ENCODE results near the gene PEX26. TPM values are rescaled to one million over a fixed set of nuclear protein-coding genes. Genes with fewer than 3 reads are reported as not detected.
"Not testable (repeated sequence)": the region's sequence is repeated elsewhere in the genome, so short reads cannot be mapped to it uniquely, and the experiment has no call there.

The PEX26 gene
- 10 to 100 TPM; 23.9 to 31.7 (median 30.6) TPM for polyA plus RNA-seq (ENCODE audit: insufficient read length in 3 of 3)

DNA sequence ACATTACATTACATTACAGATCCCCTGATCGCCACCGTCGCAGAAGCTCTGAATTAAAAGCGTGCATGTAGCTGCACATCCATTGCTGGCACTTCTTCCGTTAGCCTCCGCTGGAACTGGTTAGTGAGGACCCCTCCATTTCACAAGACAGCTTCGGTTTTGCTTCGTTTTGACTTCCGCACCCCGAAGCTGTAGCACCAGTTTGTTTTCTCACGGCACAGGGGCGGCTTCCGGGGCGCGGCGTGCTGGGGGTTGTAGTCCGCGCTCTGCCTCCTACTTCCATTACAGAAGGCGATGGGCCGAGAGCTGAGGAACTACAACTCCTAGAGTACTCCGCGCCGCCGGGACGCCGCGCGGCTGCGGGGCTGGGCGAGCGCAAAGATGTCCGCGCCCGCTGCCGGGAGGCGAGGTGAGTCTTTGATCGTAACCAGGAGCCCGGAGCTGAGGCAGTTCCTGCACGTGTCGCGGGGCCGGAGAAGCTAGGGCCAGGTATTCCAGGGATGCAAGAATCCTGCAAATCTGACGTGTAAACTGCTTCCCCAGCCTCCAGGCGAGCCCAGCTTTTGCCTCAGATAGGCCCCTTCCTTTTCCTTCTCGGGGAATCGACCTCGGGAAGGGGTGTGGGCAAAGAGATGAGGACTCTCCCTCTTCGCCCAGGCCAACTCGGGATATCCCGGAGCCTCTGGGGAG lies at the start of gene PEX26:
PEX26 (plus strand) TSS at position 352 of the 690 bp plus-strand sequence. CDS start 387 bp downstream, outside the sequence.
- DNase-seq (ENCODE audit: low read depth in 3 of 3, low spot score in 2 of 3): peak; percentile 73 to 88 (median 85)

DNA sequence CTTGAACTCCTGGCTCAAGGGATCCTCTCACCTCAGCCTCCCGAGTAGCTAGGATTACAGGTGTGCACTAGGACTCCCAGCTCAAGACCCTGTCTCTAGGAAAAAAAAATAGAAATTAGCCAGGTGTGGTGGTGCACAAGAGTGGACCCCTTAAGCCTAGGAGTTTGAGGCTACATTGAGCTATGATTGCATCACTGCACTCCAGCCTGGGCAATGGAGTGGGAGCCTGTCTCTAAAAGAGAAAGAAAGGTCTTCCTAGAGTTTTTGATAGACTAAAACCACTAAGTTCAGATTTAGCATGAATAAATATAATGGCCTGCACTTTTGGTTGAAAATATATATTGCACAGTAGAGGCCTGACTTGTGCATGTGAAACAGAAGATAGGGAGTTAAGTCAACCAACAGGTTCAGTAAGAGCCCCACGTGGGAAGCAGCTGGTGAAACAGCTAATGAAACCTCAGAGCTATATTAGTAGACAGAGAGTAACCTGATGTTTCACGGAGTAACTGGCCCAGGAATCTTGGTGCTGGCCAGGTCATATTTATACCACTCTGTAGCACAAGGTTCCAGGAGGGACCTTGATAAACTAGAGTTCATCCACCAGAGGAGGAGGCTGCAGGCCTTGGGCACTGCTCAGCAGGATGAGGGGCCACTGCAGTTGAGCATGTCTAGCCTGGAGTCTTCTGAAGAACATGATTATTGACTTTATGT lies 48.8 kb upstream of the PEX26 start:
- DNase-seq (ENCODE audit: low read depth in 3 of 3, low spot score in 2 of 3): no peak

- no peak for DNase-seq (ENCODE audit: low read depth in 3 of 3, low spot score in 2 of 3)
Measured at GRCh38 chr22:18029686-18030267, 48.0 kb upstream of the PEX26 start.

DNA sequence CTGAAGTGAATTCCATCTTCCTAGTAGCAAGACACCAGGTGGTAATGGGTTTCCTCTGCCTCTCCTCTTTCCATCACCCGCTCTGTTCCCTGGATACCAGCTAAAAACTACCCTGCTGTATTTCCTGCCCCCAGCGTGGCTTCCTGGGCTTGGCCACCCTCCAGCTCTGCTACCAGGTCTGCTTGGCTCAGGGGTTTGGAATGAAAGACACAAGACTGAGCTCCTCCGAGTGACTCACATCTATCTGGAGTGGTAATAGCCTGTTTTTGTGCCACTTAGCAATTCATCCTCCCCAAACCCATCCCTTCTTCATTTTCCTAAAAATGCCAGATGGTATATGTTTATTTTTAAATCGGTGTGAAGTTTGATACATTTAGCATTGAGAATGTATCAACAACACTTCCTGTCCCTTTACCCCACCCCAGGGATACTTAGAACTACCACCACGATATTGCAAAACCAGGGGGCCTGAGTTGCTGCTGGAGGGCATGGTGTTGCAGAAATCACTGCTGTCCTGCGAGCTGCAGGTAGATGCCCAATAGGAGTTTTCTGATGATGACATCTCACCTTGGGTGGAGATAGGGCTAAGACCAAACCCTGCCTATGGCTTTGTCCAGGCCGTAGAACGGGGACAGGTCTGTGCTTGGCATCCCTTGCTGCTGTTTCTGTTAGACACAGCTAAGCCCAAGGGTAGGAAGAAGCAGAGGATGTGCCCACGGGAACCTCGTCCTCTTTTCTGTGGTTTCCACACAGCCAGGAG lies 45.9 kb upstream of the PEX26 start:
- no peak for DNase-seq (ENCODE audit: low read depth in 3 of 3, low spot score in 2 of 3)

- no peak for DNase-seq (ENCODE audit: low read depth in 3 of 3, low spot score in 2 of 3)
Measured at GRCh38 chr22:18032455-18033101, 45.2 kb upstream of the PEX26 start.

DNA sequence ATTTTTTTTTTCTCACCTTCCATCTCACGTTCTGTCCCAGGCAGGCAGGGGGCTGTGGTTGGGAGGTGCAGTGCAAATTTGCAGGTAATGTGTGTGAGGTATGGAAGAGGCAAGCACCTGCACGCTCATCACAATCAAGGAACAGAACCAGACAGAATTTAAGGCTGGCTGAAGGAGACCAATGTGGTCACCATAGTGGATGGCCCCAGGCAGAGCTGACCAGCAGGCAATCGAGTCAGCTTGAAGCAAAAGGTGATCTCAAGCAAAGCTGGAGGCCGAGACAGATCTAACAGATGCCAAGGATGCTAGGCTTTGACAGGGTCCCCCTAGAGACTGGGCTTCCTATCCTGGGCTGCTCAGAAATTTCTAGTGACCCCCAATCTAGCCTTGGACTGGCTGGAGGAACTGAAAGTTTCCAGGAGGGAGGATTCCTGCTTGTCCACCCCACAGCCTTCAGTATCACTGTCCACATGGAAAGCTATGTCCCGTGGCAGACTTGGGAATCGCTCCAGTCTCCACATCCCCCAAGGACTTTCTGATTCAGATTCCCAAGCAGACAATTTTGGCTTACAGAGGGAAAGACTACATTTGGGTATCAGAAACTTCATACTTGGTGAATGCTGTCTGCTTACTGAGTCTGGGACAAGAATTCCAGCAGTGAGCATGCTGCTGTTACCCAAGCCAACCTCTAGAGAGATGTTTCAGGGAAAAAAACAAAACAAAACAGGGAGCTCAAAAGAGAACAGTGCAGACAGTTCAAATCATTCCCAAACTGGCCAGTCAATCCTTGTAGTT lies 44.4 kb upstream of the PEX26 start:
- DNase-seq (ENCODE audit: low read depth in 3 of 3, low spot score in 2 of 3): no peak

DNA sequence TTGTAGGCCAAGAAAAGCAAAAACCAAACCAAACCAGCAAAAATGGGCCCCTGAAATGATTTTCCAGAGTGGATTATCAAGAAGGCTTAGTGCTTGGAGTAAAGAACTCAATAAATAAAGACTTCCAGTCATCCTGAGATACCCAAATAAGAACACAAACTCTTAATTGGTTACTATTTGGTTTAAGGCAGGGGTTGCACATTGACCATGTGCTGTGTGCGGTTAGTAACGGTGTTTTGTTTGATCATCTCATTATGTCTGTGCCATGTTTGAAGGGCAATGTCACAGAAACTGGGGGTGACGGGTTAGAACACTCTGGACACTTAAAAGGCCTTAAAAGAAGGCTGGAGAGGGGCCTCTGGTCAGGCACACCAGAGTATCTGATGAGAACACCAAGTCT lies 43.7 kb upstream of the PEX26 start:
- no peak for DNase-seq (ENCODE audit: low read depth in 3 of 3, low spot score in 2 of 3)

DNA sequence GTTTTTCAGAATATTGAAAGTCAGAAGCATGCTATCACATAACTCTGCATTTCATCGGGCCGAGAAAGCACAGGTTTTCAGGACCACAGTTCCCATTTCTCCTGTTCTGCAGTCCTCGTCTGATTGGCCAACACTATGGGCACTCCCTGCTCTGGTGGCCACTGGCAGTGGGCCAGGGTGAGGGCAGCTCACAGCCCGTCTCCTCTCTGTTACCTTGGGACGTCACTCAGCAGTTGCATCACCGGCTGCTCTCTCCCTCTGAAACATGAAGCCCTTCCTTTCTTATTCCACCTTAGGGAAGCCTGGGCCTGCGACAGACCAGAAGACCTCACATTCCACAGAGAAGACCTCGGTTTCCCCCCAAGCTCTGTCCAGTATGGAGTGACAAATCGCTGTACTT lies 42.0 kb upstream of the PEX26 start:
- no peak for DNase-seq (ENCODE audit: low read depth in 3 of 3, low spot score in 2 of 3)

DNA sequence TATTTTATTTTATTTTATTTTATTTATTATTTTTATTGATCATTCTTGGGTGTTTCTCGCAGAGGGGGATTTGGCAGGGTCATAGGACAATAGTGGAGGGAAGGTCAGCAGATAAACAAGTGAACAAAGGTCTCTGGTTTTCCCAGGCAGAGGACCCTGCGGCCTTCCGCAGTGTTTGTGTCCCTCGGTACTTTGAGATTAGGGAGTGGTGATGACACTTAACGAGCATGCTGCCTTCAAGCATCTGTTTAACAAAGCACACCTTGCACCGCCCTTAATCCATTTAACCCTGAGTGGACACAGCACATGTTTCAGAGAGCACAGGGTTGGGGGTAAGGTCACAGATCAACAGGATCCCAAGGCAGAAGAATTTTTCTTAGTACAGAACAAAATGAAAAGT lies 36.9 kb upstream of the PEX26 start:
- DNase-seq (ENCODE audit: low read depth in 3 of 3, low spot score in 2 of 3): not testable (repeated sequence)

GRCh38 chr22:18042685-18043084 lies 35.1 kb upstream of the PEX26 start:
- DNase-seq (ENCODE audit: low read depth in 3 of 3, low spot score in 2 of 3): no peak

DNA sequence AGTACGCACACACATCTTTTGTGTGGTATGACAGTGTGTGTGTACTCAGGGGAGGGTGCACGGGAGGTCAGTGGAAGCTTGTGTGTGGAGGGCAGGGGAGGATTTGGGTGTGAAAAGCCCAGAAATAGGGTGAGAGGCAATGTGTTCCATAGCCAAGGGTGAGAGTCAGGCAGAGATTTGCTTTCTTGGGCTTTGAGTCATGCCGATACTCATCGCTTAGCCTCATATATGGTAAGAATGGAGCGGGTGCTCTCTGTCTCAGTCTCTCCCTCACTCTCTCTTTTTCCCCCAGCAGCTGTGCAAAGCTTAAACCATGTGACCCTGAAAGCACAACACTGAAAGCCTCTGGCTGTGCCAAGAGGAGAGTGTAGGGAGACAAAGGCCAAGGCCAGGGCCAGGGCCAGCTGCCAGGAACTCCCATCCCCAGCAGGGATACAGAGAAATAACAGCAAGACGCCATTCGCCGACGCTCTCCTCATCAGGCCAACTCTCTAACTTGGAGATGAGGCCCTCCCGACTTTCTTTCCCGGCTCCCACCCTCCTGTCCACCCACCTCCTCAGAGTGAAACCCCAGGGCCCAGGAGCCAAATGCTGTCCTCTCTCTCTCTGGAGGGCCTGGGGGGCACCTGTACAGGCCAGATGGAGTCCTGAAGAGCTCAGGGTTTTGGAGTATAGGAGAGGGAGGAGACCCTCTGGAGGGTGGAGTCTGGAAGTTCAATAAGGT lies 33.1 kb upstream of the PEX26 start:
- DNase-seq (ENCODE audit: low read depth in 3 of 3, low spot score in 2 of 3): no peak

GRCh38 chr22:18045794-18046193 lies 32.0 kb upstream of the PEX26 start:
- no peak for DNase-seq (ENCODE audit: low read depth in 3 of 3, low spot score in 2 of 3)

DNA sequence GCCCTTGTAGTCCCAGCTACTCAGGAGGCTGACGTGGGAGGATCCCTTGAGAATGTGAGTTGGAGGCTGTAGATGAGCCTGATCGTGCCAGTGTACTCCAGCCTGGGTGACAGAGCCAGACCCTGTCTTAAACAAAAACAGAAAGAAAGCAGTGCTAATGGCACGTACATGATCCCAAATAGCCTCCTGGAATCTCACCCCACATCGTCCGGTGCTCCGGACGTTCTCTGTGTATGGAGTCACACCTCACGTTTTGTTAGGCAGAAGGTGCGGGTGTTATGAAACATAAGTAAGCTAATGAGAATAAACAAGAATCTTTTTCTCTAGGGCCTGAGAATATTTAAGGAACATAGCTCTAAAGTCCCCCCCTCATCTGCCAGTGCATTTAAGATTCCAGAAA lies 29.7 kb upstream of the PEX26 start:
- no peak for DNase-seq (ENCODE audit: low read depth in 3 of 3, low spot score in 2 of 3)

- DNase-seq (ENCODE audit: low read depth in 3 of 3, low spot score in 2 of 3): no peak
Measured at GRCh38 chr22:18048441-18048898, 29.3 kb upstream of the PEX26 start.

DNA sequence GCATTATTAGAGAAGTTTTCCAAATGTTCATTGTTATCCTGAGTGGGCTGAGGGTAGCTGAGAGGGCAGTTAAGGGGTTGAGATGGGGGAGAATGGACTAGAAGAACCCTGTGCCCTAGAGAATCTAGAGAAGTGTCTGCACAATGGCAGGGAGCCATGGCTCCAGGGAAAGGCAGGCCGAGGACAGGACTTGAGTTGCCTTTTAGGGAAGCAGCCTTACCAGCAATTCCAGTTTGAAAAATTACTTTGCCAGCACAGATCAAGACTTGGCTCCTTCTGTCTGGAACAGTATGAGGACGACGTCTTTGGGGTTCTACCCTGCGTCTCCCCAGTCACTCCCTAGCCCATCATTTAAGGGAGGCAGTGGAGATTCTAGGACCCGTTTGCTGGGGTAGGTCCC lies 27.7 kb upstream of the PEX26 start:
- no peak for DNase-seq (ENCODE audit: low read depth in 3 of 3, low spot score in 2 of 3)

DNA sequence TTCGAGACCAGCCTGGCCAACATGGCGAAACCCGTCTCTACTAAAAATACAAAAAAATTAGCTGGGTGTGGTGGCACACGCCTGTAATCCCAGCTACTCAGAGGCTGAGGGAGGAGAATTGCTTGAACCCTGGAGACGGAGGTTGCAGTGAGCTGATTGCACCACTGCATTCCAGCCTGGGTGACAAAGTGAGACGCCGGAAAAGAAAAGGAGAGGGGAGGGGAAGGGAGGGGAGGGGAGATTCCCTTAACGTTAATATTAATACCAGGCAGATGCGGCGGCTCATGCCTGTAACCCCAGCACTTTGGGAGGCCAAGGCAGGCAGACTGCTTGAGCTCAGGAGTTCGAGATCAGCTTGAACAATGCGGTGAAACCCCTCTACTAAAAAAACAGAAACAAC lies 26.7 kb upstream of the PEX26 start:
- DNase-seq (ENCODE audit: low read depth in 3 of 3, low spot score in 2 of 3): not testable (repeated sequence)

DNA sequence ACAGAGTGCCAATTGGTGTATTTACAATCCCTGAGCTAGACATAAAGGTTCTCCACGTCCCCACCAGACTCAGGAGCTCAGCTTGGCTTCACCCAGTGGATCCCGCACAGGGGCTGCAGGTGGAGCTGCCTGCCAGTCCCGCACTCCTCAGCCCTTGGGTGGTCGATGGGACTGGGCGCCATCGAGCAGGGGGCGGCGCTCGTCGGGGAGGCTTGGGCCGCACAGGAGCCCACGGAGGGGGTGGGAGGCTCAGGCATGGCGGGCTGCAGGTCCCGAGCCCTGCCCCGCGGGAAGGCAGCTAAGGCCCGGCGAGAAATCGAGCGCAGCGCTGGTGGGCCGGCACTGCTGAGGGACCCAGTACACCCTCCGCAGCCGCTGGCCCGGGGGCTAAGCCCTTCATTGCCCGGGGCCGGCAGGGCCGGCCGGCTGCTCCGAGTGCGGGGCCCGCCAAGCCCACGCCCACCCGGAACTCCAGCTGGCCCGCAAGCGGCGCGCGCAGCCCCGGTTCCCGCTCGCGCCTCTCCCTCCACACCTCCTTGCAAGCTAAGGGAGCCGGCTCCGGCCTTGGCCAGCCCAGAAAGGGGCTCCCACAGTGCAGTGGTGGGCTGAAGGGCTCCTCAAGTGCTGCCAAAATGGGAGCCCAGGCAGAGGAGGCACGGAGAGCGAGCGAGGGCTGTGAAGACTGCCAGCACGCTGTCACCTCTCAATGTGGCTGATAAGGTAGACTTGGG lies 24.4 kb upstream of the PEX26 start:
- not testable (repeated sequence) for DNase-seq (ENCODE audit: low read depth in 3 of 3, low spot score in 2 of 3)

- no peak for DNase-seq (ENCODE audit: low read depth in 3 of 3, low spot score in 2 of 3)
Measured at GRCh38 chr22:18055619-18056160, 22.1 kb upstream of the PEX26 start.

Measured in right renal cortex interstitium (tissue), 3 donors.